Measurements from ENCODE around the gene HSD17B2.

HSD17B2 gene

DNA sequence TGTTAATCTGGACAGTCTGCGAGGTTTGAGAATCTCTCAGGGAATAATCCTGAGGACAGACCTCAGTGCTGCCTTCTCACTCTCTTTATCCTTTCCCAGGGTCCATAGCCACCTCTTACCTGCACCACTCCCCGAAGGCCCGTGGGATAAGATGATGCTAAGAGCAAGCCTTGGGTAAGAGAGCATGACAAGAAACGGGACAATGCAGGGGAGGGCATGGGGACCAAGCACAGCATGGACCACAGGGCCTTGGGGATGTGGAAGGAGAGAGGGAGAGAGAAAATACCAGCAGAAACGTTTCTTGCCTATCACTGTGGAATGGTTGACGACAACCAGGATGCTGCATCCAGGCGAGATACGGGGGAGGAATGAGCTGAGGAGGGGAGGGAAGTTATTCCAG lies 15.5 kb upstream of the HSD17B2 start:
- DNase-seq (ENCODE audit: low read depth, low spot score) = no peak

DNA sequence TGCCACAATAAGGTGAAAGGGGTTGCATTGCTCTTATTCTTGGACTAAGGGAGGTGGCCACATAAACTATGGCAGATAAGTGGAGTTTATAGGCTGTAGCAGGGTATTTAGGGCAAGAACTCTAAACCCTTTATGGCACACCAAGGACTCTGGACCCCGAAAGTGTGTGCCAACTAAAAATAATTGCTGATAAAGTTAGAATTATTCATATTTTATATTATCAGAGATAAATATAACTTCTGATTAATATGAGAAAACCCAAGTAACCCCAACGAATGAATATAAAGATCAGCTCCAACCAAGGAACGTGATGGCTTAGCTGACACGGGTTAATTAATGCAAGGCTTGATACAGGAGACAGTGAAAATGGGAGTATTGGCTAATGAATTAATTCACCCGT lies 15.0 kb upstream of the HSD17B2 start:
- DNase-seq (ENCODE audit: low read depth, low spot score) = no peak

DNA sequence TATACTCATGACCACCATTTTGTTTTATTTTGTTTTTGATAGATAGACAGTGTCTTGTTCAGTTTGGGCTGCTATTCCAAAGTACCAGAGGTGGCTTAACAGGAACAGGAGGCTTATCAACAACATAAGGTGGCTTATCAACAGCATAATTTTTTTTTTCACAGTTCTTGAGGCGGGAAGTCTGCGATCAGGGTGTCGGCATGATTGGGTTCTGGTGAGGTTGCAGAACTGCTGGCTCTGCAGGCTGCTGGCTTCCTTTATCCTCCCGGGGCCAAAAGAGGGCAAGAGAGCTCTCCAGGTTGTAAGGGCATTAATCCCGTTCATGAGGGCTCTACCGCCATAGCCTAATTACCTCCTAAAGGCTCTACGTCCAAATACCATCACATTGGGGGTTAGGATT lies 11.8 kb upstream of the HSD17B2 start:
- DNase-seq (ENCODE audit: low read depth, low spot score) = no peak

DNA sequence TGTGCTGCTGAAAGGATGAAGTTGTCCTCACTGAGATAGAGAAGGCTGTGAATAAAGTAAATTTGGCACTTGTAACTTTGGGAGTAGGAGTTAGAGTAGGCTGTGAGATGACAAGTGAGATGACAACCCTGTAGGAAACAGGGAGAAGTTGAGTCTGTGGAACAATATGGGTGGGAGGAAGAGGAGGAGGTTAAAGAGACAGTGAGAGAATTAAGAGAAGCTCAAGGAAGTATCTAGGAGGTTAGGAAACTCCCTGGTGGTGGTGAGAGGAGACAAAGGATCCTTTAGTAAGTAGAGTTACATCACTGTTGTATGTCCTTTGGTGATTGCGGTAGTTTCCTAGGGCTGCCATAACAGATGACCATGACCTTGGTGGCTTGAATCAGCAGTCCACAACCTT lies 10.7 kb upstream of the HSD17B2 start:
- no peak for DNase-seq (ENCODE audit: low read depth, low spot score)

DNA sequence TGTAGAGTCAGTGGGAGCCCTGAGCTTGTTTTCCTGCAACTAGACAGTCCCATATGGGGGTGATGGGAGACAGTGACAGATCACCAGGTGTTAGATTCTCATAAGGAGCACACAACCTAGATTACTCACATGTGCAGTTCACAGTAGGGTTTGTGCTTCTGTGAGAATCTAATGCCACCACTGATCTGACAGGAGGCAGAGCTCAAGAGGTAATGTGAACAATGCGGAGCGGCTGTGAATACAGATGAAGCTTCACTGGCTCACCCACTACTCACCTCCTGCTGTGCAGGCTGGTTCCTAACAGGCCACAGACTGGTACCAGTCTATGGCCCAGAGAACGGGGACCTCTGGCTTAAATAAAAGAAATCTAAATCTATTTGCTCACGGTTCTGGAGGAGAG lies 10.2 kb upstream of the HSD17B2 start:
- DNase-seq (ENCODE audit: low read depth, low spot score) = no peak

DNA sequence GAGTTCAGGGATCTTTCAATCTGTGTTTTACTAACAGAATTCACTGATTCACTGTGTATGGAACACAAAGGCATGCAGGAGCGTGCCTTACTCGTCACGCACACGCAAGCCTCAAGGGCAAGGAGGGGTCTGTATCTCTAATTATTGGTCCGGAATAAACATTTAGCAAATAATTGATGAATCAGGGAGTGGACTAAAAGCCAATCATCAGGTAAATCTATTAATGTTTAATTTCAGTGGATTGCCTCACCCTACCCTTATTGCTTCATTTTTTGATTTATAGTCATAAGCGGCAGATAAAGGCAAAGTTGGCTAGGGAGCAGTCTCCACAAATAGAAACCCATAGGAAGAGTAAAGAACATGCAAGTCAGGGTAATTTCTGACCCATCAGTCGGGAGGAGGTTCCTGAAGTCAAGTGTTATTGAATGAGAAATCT lies 7.4 kb upstream of the HSD17B2 start:
- DNase-seq (ENCODE audit: low read depth, low spot score) = no peak

DNA sequence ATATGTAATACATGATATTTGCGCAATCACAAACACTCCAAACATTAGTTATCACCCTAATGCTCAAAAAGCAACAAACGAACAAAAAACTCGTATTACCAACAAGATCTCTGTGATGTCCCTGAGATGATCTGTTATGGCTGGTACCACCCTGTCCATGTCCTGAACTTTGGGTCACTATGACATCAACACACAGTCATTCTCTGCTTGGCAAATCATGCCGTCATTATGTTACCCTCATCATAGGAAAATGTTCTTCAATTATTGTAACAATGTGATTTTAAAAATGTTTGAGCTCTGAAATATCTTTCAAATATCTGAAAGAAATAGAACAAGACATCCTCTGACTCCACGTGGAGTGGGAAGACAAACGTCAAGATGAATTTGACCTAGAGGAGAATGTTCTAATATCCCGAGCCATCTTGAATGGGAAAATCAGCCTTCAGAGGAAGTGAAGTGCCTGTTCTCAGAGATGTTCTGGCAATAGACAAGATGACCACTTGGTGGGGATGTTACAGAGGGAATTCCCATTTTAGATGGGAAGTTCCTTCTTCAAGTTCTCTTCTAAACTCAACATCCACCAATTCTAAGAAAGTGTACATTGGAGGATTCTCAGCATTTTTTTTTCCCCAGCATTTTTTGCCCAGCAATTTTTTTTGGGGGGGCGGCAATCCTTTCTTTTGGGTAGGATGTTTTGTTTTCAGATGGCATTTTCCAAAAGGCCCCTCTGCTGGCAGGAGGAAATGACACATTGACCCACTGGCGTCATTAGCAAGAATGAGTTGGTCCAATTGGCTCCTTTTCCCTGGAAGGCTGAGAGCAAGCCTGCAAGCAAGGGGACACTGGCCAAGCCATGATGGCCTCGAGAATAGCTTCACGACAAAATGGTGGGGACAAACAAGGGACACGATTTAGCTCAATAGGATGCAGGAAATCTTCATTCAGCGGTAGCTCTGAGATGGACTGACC lies 3.7 kb upstream of the HSD17B2 start:
- no peak for DNase-seq (ENCODE audit: low read depth, low spot score)

DNA sequence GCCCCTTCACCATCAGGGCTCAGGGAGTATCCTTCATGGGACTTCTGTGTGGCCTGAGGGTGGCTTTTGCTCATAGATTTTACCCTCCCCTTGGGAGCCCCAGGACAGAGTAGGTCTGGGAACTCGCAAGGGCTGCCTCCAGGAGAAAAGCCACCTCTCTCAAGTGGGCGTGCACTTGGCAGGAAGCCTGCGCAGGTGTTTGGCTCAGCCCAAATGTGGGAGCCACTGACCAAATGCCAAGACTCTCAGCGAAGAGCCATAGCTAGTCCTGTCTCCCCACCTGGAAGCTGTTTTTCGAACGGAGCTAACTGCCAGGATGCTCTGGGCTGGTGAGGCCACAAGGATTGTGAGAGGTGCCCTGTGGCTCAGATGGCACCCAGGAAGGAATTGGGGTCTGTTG lies 2.0 kb upstream of the HSD17B2 start:
- DNase-seq (ENCODE audit: low read depth, low spot score) = no peak

DNA sequence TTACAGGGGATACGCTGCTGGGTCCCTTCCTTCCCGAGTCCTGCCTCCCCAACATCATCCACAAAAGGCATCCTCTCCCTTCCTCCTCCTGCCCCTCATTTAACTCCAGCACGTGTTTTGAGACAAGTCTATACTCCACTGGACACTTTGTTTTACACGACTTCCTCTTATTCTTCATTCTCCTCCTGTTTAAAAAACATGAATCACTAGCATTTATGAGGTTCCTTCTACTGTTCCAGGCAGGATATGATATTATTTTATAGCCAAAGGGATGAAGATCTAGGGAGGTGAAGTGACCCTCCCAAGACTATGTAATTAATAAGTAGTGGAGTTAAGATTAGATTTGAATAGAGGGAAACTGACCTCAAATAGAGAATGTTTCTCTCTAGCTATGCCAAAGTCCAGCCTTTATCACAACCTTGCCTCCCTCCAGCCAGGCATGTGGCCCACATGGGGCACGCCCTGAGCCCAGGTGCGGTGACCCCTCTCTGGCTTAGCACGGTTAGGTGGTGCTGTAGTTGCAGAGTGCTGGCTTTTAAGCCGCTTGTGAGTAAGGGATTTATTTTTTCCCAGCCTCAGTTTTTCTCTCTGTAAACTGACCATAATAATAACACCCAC lies 1.3 kb upstream of the HSD17B2 start:
- DNase-seq (ENCODE audit: low read depth, low spot score) = no peak

DNA sequence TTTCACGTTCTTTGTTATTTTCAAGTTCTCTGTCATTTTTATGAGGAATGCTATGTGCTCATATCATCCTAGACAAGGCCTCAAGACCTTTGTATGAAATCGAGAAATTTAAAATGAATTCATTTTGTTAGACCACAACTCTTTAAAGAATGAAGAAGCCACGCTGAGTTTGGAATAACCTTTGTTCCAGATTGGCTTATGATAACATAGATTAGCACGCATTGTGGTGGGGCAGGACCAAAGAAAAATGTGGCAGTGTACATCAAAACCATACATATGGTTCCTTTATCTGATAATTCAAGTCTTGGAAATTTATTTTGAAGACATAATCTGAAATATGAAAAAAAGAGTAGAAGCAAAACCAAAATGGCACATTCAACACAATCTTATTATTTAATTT lies 2.2 kb downstream of the HSD17B2 start:
- no peak for DNase-seq (ENCODE audit: low read depth, low spot score)

DNA sequence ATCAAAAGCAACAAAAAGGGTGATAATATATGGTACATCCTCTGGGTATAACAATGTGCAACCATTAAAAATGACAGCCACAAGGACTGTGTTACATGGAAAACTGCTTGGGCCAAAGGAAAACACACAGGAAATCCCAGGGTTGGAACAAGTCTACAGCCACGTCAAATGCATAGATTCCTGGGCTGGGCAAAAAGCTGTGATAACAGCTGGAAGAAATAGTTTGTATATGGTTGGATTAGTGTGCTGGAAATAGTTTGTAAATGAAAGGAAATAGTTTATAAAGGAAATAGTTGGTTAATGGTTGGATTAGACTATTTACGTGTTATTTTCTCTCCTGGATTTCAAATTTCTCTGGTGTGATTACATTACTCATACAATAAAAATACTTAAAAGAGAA lies 2.6 kb downstream of the HSD17B2 start:
- DNase-seq (ENCODE audit: low read depth, low spot score) = no peak

DNA sequence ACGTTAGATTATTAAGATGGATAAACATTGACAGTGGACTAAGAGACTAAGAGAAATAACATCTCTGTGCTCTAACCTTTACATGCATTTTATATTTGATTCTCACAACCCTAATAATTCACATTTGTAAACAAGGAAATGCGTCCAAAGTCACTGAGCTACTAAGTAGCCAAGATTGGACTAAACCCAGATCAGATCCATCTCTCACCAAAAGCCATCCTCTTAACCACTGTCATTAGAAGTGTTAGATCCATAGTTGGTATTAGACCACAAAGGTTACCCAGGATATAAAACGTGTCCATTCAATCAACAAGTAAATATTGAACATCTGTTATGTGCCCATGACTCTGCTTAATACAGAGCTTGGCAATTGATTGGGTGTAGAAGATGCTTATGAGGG lies 5.2 kb downstream of the HSD17B2 start:
- no peak for DNase-seq (ENCODE audit: low read depth, low spot score)

DNA sequence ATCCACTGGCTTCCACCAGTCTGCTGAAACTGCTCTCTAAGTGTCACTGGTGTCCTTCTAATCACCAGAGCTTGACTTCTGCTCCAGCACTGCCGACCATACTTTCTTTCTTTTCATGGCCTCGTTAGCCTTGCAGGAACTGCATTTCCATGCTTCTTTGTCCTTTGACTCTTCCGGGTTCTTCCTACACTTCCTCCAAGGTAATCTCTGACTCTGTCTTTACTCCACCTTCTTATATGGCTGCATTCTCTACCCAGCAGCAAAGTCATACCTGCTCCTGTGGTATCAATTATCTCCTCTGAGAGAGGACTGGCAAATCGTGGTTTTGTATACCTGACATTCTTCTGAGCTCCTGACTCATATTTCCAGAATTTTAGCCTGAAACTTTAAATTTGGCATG lies 6.5 kb downstream of the HSD17B2 start:
- no peak for DNase-seq (ENCODE audit: low read depth, low spot score)

DNA sequence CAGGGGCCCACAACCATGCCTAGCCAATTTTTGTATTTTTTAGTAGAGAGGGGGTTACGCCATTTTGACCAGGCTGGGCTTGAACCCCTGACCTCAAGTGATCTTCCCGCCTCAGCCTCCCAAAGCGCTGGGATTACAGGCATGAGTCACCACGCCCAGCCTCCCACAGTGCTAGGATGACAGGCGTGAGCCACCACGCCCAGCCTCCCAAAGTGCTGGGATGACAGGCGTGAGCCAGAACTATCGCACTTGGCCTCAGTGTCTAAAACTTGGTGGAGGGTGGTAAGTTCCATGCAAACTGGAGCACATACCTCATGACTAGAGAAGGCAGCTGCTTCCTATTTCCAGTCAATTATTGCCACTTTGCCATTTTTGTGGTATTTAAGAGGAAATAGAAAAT lies 7.1 kb downstream of the HSD17B2 start:
- no peak for DNase-seq (ENCODE audit: low read depth, low spot score)

DNA sequence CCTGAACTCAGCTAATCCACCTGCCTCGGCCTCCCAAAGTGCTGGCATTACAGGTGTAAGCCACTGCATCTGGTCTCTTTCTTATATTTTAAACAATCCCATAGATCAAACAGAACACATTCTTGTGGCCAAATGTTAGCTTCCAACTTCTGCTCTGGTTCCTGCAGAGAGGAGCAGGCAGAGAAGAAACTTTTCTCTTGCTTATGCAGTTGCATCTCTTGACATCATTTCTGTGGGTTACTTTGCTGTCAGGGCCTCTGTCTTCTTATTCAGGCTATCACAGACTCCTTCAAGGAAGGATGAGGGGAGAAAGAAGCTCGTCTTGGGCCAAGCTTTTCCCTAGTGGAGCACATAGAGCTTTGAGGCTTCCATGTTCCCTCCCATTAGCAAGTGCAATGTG lies 7.8 kb downstream of the HSD17B2 start:
- no peak for DNase-seq (ENCODE audit: low read depth, low spot score)

DNA sequence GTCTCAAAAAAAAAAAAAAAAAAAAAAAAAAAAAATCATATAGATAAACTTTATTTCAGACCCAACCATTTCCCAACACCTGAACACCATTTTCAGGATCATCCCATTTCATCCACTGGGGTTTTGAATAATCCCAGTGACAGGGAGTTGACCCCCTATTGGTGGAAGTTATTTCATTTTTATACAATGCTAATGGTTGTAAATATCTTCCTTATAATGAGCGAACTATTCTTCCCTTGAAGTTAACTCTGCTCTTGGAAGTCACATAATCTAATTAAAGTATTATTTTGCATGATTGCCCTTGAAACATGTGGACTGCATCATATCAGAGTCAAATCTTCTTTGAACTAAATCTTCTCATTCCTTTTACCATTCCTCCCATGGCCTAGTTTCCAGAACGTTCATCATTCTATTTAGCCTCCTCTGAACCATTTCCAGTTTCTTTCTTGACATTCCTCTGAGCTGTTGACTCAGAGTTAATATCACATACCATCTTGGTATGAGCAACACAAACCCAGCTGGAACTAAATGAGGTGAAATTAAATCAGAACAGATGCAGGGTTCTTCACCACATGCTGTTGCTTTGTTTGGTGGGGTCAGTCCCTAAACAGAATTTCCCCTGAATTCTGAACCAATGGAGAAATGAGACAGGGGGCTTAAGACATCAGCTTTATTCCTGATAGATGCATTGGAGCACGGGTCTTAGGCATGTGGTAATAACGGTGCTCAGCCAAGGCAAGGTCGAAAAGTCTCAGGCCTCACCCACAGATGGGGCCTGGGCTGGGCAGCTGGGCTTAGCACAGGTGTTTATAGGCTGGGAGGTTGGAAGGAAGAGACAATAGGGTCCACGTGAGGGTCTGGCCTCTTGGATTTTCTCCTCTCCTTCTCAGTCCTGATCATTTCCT lies 8.9 kb downstream of the HSD17B2 start:
- DNase-seq (ENCODE audit: low read depth, low spot score) = no peak

DNA sequence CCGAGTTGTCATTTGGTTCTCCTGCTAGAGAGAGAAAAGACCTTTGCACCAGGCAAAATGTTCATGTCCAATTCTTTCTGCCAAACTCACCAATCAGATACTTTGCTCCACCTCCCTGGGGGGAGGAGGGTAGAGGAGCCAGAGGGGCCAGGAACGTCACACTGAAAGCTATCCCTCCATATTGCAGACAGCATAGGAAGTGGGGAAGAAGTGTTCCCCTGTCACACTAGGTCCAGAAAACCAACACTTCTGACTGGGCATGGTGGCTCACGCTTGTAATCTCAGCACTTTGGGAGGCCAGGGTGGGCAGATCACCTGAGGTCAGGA lies 9.5 kb downstream of the HSD17B2 start:
- DNase-seq (ENCODE audit: low read depth, low spot score) = no peak

DNA sequence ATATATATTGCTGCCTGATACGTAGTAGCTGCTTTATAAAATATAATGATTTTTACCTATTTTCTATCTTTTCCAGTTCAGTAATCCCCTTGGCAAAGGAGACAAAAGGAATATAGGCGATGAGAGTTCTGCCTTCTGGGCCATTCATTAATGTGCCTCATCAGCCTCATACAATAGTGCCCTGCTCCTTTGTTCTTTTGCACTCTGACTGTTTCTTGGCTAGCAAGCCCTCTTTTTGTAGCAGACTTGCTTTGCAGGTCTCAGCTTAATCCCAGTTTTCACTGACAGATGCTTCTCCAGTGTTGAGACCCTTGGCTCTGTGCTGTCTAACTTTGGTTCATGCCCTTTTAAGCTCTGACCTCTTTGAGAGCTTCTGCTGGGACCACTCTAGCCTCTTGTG lies 10.4 kb downstream of the HSD17B2 start:
- no peak for DNase-seq (ENCODE audit: low read depth, low spot score)

DNA sequence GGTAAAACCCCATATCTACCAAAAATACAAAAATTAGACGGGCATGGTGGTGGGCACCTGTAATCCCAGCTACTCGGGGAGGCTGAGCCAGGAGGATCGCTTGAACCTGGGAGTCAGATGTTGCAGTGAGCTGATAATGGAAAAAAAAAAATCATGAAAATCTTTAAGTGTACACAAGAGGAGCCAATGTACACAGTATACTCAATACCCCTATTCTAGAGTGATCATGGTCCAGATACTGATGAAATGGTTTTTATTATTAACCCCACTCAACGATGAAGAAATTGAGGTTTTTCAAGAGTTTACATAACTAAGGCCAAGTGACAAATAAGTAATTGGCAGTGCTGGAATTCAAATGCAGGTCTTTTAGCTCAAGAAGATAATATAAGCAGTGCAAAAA lies 11.5 kb downstream of the HSD17B2 start:
- no peak for DNase-seq (ENCODE audit: low read depth, low spot score)

DNA sequence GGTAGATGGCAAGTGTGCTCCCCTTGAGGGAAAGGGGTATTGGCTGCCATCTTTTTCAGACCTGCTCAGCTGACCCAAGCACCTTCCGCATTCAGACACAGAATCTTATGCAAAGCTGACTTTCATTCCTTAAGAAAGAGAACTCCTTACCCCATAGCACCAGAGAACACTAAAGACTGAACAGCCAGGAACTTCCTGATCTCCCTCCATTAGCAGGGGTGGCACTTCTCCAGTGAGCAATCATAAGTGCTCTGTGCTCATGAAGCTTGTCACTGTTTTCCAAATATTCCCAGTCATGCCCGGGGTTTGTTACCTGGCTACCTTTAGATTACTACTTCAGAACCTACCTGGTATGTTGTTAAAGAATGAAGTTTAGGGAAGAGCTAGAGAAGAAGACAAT lies 11.9 kb downstream of the HSD17B2 start:
- DNase-seq (ENCODE audit: low read depth, low spot score) = no peak

DNA sequence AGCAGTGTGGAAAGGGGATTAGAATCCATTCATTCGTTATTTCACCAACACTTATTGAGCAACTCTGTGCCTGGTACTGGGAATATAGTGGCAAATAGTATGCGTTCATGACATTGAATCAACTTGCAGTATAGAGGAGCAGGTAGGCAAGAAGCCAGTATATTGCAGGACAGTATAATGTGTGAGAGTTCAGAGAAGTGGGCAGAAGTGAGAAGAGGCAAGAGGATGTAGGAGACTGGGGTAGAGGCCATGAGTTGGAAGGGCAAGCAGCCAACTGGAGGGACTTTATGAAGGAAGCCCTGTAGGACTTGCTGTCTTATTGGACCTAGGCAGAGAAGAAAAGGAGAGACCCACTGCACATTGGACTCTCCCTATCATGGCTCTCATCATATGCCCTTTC lies 12.3 kb downstream of the HSD17B2 start:
- no peak for DNase-seq (ENCODE audit: low read depth, low spot score)

DNA sequence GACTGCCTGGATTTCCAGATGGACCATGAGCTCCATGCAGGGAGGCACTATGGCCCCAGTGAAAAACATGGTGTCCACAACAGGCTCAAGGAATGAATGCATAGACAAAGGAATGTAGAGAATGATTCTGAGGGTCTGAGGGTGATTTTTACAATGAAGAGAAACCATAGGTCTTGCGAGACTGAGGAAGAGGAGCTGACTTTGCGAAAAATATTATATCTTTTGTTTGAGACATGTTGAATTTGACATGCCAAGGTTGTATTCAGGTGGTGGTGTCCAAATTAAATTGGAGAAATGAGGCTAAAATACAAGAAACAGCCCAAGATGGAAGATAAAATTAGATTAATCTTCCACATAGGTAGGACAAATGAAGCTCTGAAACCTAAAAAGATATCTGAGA lies 12.7 kb downstream of the HSD17B2 start:
- no peak for DNase-seq (ENCODE audit: low read depth, low spot score)
